HL-60 (cell line): Measurements from ENCODE around the gene TBL1X.
"Not testable (repeated sequence)": the region's sequence is repeated elsewhere in the genome, so short reads cannot be mapped to it uniquely, and the experiment has no call there.

Source experiments
- DNase-seq, 2 experiments: peaks; one replicate each; pipeline ENCODE4 v3.0.0-alpha.2; 2010 to 2020; ENCODE audit warnings: low read depth in 1 of 2, low spot score in 1 of 2
- H3K27ac ChIP-seq: fragments of 250-450 bp; sonication (Bioruptor Pico); replicated peaks from 2 replicates; pipeline ENCODE4 v1.5.1; 2020; ENCODE audit warnings: mild to moderate bottlenecking, moderate library complexity
- H3K27me3 ChIP-seq: fragments of 250-450 bp; sonication (Bioruptor Pico); 2 replicates; pipeline ENCODE4 v1.5.1; 2021; ENCODE audit warnings: mild to moderate bottlenecking, moderate library complexity; ENCODE audit not compliant: insufficient read depth, poor library complexity, severe bottlenecking
- H3K4me3 ChIP-seq: replicated peaks from 2 replicates; pipeline ENCODE4 v1.5.1; 2011; ENCODE audit warnings: mild to moderate bottlenecking, control low read depth, low read length; ENCODE audit not compliant: insufficient read depth
- CTCF ChIP-seq: IDR thresholded peaks from one replicate; pipeline ENCODE4 v1.5.1; 2011; ENCODE audit warnings: low read length, control low read depth, inconsistent platforms; ENCODE audit not compliant: insufficient read depth
- GABPA ChIP-seq: IDR thresholded peaks from 2 replicates; pipeline ENCODE4 v1.6.1; 2012; ENCODE audit warnings: low read depth
- POLR2AphosphoS5 ChIP-seq: IDR thresholded peaks from 2 replicates; pipeline ENCODE4 v1.6.1; 2012; ENCODE audit warnings: low read depth
- SPI1 ChIP-seq: IDR thresholded peaks from 2 replicates; pipeline ENCODE4 v1.6.1; 2012; ENCODE audit warnings: low read depth, mild to moderate bottlenecking, borderline replicate concordance
- TF ChIP-seq, protein P1 (sequence below): IDR thresholded peaks from 2 replicates; pipeline ENCODE4 v1.6.1; 2012; ENCODE audit warnings: low read depth; ENCODE audit not compliant: insufficient replicate concordance

TBL1X gene

GRCh38 chrX:9433596-9433995 lies 31.3 kb upstream of the TBL1X start:
- DNase-seq = no peak
- TF ChIP-seq CTCF (no peak), GABPA (no peak), SPI1 (no peak), POLR2AphosphoS5 (no peak)
- TF ChIP-seq, protein P1, sequence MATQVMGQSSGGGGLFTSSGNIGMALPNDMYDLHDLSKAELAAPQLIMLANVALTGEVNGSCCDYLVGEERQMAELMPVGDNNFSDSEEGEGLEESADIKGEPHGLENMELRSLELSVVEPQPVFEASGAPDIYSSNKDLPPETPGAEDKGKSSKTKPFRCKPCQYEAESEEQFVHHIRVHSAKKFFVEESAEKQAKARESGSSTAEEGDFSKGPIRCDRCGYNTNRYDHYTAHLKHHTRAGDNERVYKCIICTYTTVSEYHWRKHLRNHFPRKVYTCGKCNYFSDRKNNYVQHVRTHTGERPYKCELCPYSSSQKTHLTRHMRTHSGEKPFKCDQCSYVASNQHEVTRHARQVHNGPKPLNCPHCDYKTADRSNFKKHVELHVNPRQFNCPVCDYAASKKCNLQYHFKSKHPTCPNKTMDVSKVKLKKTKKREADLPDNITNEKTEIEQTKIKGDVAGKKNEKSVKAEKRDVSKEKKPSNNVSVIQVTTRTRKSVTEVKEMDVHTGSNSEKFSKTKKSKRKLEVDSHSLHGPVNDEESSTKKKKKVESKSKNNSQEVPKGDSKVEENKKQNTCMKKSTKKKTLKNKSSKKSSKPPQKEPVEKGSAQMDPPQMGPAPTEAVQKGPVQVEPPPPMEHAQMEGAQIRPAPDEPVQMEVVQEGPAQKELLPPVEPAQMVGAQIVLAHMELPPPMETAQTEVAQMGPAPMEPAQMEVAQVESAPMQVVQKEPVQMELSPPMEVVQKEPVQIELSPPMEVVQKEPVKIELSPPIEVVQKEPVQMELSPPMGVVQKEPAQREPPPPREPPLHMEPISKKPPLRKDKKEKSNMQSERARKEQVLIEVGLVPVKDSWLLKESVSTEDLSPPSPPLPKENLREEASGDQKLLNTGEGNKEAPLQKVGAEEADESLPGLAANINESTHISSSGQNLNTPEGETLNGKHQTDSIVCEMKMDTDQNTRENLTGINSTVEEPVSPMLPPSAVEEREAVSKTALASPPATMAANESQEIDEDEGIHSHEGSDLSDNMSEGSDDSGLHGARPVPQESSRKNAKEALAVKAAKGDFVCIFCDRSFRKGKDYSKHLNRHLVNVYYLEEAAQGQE = no peak
- Histone ChIP-seq H3K27me3 (no peaks in the 10 kb centered on the region), H3K27ac (no peak overlapping the region), H3K4me3 (no peak overlapping the region)

DNA sequence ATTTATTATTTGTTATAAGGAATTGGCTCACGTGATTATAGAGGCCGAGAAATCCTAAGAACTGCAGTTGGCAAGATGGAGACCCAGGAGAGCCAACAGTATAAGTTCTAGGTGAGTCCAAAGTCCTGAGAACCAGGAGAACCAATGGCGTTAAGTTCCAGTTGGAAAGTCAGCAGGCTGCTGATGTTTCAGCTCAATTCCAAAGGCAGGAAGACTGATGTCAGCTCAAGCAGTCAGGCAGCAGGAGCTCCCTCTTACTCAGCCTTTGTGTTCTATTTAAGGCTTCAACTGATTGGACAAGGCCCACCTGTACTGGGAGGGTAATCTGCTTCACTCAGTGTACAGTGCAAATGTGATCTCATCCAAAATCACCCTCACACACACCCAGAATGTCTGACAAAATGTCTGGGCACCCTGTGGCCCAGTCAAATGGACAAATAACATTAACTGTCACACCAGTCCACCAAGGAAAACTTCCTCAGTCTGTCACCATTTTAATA lies 30.8 kb upstream of the TBL1X start:
- DNase-seq = no peak
- no peak overlapping the region for H3K4me3 ChIP-seq
- TF ChIP-seq SPI1 (no peak), GABPA (no peak), POLR2AphosphoS5 (no peak), CTCF (no peak)
- TF ChIP-seq, protein P1 = no peak
- H3K27ac ChIP-seq = no peak overlapping the region
- H3K27me3 ChIP-seq = no peaks in the 10 kb centered on the region

DNA sequence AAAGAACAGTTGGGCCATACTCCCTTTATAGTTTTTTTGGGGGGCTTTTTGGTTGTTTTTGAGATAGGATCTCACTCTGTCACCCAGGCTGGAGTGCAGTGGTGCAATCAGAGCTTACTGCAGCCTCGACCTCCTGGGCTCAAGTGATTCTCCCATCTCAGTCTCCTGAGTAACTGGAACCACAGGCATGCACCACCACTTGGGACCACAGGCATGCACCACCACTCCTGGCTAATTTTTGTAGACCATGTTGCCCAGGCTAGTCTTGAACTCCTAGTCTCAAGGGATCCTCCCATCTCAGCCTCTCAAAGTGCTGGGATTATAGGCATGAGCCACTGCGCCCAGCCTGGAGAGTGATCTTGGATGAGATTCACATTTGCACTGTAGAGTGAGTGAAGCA lies 29.8 kb upstream of the TBL1X start:
- DNase-seq, H3K27ac ChIP-seq, H3K4me3 ChIP-seq, H3K27me3 ChIP-seq: not testable (repeated sequence)

- TF ChIP-seq, protein P1 = no peak
- no peak for TF ChIP-seq GABPA
- no peak for TF ChIP-seq POLR2AphosphoS5
- no peak for TF ChIP-seq CTCF
- TF ChIP-seq SPI1 = no peak
- no peak overlapping the region for H3K4me3 ChIP-seq
- no peak overlapping the region for H3K27ac ChIP-seq
- DNase-seq = no peak
- no peaks in the 10 kb centered on the region for H3K27me3 ChIP-seq
Measured at GRCh38 chrX:9436812-9437211, 28.0 kb upstream of the TBL1X start.
